ENCODE results near the gene KIF2C.
"Not testable (repeated sequence)": the region's sequence is repeated elsewhere in the genome, so short reads cannot be mapped to it uniquely, and the experiment has no call there.

KIF2C gene

DNA sequence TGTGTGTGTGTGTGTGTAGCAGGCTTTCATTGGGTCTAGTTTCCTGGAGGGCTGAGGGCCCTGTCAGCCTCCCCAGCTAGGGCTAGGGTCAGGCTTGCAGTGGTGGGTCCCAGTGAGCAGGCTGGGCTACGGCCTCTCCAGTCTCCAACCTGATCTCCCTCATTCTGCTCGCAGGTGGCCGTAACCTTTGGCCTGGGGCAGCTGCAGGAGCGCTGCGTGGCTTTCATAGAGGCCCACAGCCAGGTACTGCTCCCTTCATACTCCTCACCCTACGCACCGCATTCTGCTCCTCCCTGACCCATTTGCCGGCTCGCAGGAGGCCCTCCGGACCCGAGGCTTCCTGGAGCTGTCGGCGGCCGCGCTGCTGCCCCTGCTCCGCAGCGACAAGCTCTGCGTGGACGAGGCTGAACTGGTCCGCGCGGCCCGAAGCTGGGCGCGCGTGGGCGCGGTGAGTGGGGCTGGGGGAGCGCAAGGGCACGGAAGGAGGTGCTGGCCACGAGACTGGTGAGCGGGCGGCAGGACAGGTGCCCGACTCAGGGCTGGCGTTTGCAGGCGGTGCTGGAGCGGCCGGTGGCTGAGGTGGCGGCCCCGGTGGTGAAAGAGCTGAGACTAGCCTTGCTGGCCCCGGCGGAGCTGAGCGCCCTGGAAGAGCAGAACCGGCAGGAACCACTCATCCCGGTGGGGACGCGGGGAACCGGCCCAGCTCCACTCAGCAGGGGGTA lies 73.3 kb downstream of the KIF2C start:
- DNase-seq (ENCODE audit: low read depth), result no peak

- DNase-seq (ENCODE audit: low read depth), result not testable (repeated sequence)
Measured at GRCh38 chr1:44815926-44816325, 76.3 kb downstream of the KIF2C start.

DNA sequence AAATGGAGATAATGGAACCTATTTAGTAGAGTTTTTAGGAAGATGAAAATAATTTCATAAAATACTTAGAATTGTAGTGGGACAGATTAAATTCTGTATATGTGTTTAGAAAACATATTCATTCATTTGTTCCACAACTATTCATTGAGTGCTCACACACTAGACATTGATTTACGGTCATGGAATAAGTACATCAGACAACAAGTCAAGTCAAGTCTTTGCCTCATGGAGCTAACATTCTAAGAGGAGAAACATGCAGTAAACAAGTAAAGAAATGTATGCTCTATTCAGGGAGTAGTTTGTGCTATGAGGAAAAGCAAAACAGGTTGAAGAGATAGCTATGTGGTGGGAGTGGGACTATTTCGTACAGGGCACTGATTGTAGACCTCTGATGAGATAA lies 77.7 kb downstream of the KIF2C start:
- no peak for DNase-seq (ENCODE audit: low read depth)

All from ELR (cell line).